HEK293 (cell line): ENCODE data around the gene P2RX6.

ENCODE experiments used
- BCL11A ChIP-seq: fragments of 450-650 bp; formaldehyde crosslinking; IDR thresholded peaks from 2 replicates; pipeline ENCODE4 v1.5.1; 2016; ENCODE audit warnings: low read depth, missing biosample characterization, missing genetic modification characterization
- KLF16 ChIP-seq: fragments of 450-650 bp; formaldehyde crosslinking; IDR thresholded peaks from 2 replicates; pipeline ENCODE4 v1.5.1; 2017; ENCODE audit warnings: missing biosample characterization, missing genetic modification characterization
- YY1 ChIP-seq: fragments of 450-650 bp; formaldehyde crosslinking; IDR thresholded peaks from 2 replicates; pipeline ENCODE4 v1.5.1; 2018; ENCODE audit warnings: missing biosample characterization, missing genetic modification characterization
- ZBTB7A ChIP-seq: fragments of 450-650 bp; formaldehyde crosslinking; IDR thresholded peaks from 2 replicates; pipeline ENCODE4 v1.5.1; 2016; ENCODE audit warnings: low read depth, missing biosample characterization, missing genetic modification characterization
- ZFP37 ChIP-seq: fragments of 450-650 bp; formaldehyde crosslinking; IDR thresholded peaks from 2 replicates; pipeline ENCODE4 v1.5.1; 2016; ENCODE audit warnings: missing biosample characterization, missing genetic modification characterization
- ZNF138 ChIP-seq: fragments of 450-650 bp; formaldehyde crosslinking; IDR thresholded peaks from 2 replicates; pipeline ENCODE4 v1.5.1; 2016; ENCODE audit warnings: missing biosample characterization, missing genetic modification characterization, borderline replicate concordance
- ZNF341 ChIP-seq: fragments of 450-650 bp; formaldehyde crosslinking; IDR thresholded peaks from 2 replicates; pipeline ENCODE4; 2016; ENCODE audit warnings: low read depth, missing biosample characterization, missing genetic modification characterization
- ZNF354C ChIP-seq: fragments of 450-650 bp; formaldehyde crosslinking; IDR thresholded peaks from 2 replicates; pipeline ENCODE4 v1.5.1; 2016; ENCODE audit warnings: missing biosample characterization, missing genetic modification characterization, low read depth, borderline replicate concordance
- ZNF37A ChIP-seq: fragments of 450-650 bp; IDR thresholded peaks from 2 replicates; pipeline ENCODE4 v1.5.1; 2018; ENCODE audit warnings: missing biosample characterization, missing genetic modification characterization
- TF ChIP-seq, protein P1 (sequence below): fragments of 450-650 bp; formaldehyde crosslinking; IDR thresholded peaks from 2 replicates; pipeline ENCODE4 v1.5.1; 2016; ENCODE audit warnings: missing biosample characterization, missing genetic modification characterization, borderline replicate concordance
- TF ChIP-seq, protein P2 (sequence below): fragments of 450-650 bp; formaldehyde crosslinking; IDR thresholded peaks from 2 replicates; pipeline ENCODE4 v1.5.1; 2016; ENCODE audit warnings: missing biosample characterization, missing genetic modification characterization
- TF ChIP-seq, protein P3 (sequence below): fragments of 450-650 bp; formaldehyde crosslinking; IDR thresholded peaks from 2 replicates; pipeline ENCODE4 v1.5.1; 2016; ENCODE audit warnings: missing biosample characterization, missing genetic modification characterization, low read depth

DNA sequence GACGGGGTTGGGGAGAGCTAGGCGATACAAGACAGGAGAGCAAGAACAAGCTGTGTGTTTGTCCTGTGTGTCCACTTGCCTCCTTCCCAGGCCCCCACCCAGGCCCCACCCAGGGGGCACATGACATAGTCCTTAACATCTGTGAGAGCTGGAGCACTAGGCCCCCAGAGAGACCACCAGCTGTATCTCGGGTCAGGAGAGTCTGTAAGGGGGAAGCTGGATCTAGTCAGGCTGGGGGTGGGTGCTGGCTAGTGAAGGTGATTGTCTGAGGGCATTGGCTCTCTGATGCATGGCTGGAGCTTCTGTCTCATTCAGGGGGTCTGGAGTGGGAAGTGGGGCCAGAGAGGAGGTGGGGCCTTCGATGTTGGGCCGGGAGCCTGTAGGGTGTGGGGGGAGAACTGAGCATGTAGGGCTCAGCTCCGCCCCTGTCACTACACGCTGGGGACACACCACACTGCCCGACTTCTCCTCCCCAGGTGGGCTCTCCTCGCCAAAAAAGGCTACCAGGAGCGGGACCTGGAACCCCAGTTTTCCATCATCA, 571 bp downstream of the P2RX6 start:
- TF ChIP-seq ZBTB7A (tag by site-specific recombination) (no peak), KLF16 (no peak), BCL11A (no peak), YY1 (no peak), ZNF341 (no peak), ZNF138 (tag by site-specific recombination) (no peak), ZNF37A (tag by site-specific recombination) (no peak), ZFP37 (tag by site-specific recombination) (no peak), ZNF354C (tag by site-specific recombination) (no peak)
- TF ChIP-seq, protein P1, sequence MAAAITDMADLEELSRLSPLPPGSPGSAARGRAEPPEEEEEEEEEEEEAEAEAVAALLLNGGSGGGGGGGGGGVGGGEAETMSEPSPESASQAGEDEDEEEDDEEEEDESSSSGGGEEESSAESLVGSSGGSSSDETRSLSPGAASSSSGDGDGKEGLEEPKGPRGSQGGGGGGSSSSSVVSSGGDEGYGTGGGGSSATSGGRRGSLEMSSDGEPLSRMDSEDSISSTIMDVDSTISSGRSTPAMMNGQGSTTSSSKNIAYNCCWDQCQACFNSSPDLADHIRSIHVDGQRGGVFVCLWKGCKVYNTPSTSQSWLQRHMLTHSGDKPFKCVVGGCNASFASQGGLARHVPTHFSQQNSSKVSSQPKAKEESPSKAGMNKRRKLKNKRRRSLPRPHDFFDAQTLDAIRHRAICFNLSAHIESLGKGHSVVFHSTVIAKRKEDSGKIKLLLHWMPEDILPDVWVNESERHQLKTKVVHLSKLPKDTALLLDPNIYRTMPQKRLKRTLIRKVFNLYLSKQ: no peak
- TF ChIP-seq, protein P2, sequence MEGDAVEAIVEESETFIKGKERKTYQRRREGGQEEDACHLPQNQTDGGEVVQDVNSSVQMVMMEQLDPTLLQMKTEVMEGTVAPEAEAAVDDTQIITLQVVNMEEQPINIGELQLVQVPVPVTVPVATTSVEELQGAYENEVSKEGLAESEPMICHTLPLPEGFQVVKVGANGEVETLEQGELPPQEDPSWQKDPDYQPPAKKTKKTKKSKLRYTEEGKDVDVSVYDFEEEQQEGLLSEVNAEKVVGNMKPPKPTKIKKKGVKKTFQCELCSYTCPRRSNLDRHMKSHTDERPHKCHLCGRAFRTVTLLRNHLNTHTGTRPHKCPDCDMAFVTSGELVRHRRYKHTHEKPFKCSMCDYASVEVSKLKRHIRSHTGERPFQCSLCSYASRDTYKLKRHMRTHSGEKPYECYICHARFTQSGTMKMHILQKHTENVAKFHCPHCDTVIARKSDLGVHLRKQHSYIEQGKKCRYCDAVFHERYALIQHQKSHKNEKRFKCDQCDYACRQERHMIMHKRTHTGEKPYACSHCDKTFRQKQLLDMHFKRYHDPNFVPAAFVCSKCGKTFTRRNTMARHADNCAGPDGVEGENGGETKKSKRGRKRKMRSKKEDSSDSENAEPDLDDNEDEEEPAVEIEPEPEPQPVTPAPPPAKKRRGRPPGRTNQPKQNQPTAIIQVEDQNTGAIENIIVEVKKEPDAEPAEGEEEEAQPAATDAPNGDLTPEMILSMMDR (tag by site-specific recombination): no peak
- TF ChIP-seq, protein P3, sequence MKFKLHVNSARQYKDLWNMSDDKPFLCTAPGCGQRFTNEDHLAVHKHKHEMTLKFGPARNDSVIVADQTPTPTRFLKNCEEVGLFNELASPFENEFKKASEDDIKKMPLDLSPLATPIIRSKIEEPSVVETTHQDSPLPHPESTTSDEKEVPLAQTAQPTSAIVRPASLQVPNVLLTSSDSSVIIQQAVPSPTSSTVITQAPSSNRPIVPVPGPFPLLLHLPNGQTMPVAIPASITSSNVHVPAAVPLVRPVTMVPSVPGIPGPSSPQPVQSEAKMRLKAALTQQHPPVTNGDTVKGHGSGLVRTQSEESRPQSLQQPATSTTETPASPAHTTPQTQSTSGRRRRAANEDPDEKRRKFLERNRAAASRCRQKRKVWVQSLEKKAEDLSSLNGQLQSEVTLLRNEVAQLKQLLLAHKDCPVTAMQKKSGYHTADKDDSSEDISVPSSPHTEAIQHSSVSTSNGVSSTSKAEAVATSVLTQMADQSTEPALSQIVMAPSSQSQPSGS (tag by site-specific recombination): no peak
